H1 (cell line): ENCODE measurements around the gene EME2. TPM values are rescaled to one million over a fixed set of nuclear protein-coding genes. Genes with fewer than 3 reads are reported as not detected.

Experiments
- CTCF ChIA-PET: fragments of 300-600 bp; sonication (Branson Sonifier 250); formaldehyde crosslinking; loops from one replicate; lab custom pipeline; 2021; ENCODE audit not compliant: partially characterized antibody; lab: Charles Lee
- POLR2A ChIA-PET: fragments of 300-600 bp; sonication (Branson Sonifier 250); formaldehyde crosslinking; loops from one replicate; lab custom pipeline; 2021; ENCODE audit warnings: inconsistent platforms; ENCODE audit not compliant: partially characterized antibody; lab: Charles Lee
- DNase-seq, 2 experiments: peaks; one replicate each; pipeline versions ENCODE4 v3.0.0 to v3.0.0-alpha.2; 2010 to 2022; ENCODE audit warnings: low spot score in 2 of 2, low read depth in 1 of 2, mixed read lengths in 1 of 2
- FAIRE-seq: peaks from 2 replicates; lab custom pipeline; 2011; peaks lifted over from hg19 to GRCh38; lab: Jason Lieb, UNC
- H2AFZ ChIP-seq: 2 replicates; pipeline ENCODE4 v1.8.1; 2012; ENCODE audit warnings: low read length, inconsistent platforms
- H2AK5ac ChIP-seq: 2 replicates; pipeline ENCODE4 v1.6.1; 2013; ENCODE audit warnings: low read depth, low read length
- H2BK120ac ChIP-seq: replicated peaks from 2 replicates; pipeline ENCODE3; 2013; ENCODE audit warnings: low read depth, low read length, inconsistent platforms
- H2BK12ac ChIP-seq: 2 replicates; pipeline ENCODE4 v1.6.1; 2013; ENCODE audit warnings: low read depth, low read length
- H2BK15ac ChIP-seq: 2 replicates; pipeline ENCODE4 v1.6.1; 2013; ENCODE audit warnings: low read length
- H2BK20ac ChIP-seq: 2 replicates; pipeline ENCODE4 v1.6.1; 2013; ENCODE audit warnings: low read length
- H2BK5ac ChIP-seq: 2 replicates; pipeline ENCODE4 v1.6.1; 2013; ENCODE audit warnings: low read depth, low read length
- H3K14ac ChIP-seq: 2 replicates; pipeline ENCODE4 v1.6.1; 2013; ENCODE audit warnings: inconsistent platforms; ENCODE audit not compliant: insufficient read length
- H3K18ac ChIP-seq: 2 replicates; pipeline ENCODE4 v1.6.1; 2013; ENCODE audit warnings: low read length; ENCODE audit errors: extremely low read depth
- H3K23ac ChIP-seq: 2 replicates; pipeline ENCODE4 v1.6.1; 2013; ENCODE audit warnings: inconsistent platforms; ENCODE audit not compliant: insufficient read length
- H3K23me2 ChIP-seq: 2 replicates; pipeline ENCODE4 v1.6.1; 2013; ENCODE audit warnings: low read depth, low read length
- H3K27ac ChIP-seq: 2 replicates; pipeline ENCODE4 v1.6.1; 2011; ENCODE audit warnings: low read depth, low read length, inconsistent platforms
- H3K27me3 ChIP-seq, 4 experiments: replicated peaks in 1 of 4; 1 replicate in 1 of 4; 2 replicates in 3 of 4; pipeline versions ENCODE4 v1.6.1 to v1.8.1; 2011 to 2013; ENCODE audit warnings: low read length in 3 of 4, mild to moderate bottlenecking in 3 of 4, inconsistent platforms in 2 of 4, mixed read lengths in 2 of 4, moderate library complexity in 1 of 4; ENCODE audit not compliant: control insufficient read depth in 3 of 4, insufficient read depth in 3 of 4; ENCODE audit errors: extremely low read depth in 1 of 4
- H3K36me3 ChIP-seq, 4 experiments: 2 replicates each; pipeline versions ENCODE4 v1.6.1 to v1.8.1; 2011 to 2013; ENCODE audit warnings: mild to moderate bottlenecking in 4 of 4, low read length in 3 of 4, moderate library complexity in 2 of 4, control low read depth in 1 of 4, inconsistent platforms in 1 of 4; ENCODE audit not compliant: insufficient read depth in 4 of 4, control insufficient read depth in 2 of 4
- H3K4ac ChIP-seq: replicated peaks from 2 replicates; pipeline ENCODE3; 2013; ENCODE audit warnings: low read length, low read depth, mixed read lengths, inconsistent platforms; ENCODE audit not compliant: insufficient read length
- H3K4me1 ChIP-seq, 4 experiments: replicated peaks in 1 of 4; 1 replicate in 1 of 4; 2 replicates in 3 of 4; pipeline versions ENCODE4 v1.6.1 to v1.8.1; 2011 to 2013; ENCODE audit warnings: low read length in 3 of 4, inconsistent platforms in 2 of 4, mixed read lengths in 1 of 4; ENCODE audit not compliant: insufficient read depth in 4 of 4, control insufficient read depth in 3 of 4
- H3K4me2 ChIP-seq, 2 experiments: 2 replicates each; pipeline versions ENCODE4 v1.6.1 to v1.8.1; 2011 to 2013; ENCODE audit warnings: low read depth in 2 of 2, low read length in 2 of 2, control low read depth in 1 of 2, inconsistent platforms in 1 of 2, mild to moderate bottlenecking in 1 of 2; ENCODE audit not compliant: insufficient read depth in 1 of 2
- H3K4me3 ChIP-seq, 4 experiments: fragments of 200-600, 300-600 bp in 1 of 4; sonication (generic), shearing (Covaris generic), sonication (Bioruptor Twin) in 1 of 4; 2 replicates each; pipeline versions ENCODE4 v1.5.1 to v1.8.1; 2011 to 2016; ENCODE audit warnings: low read length in 4 of 4, low read depth in 3 of 4, control low read depth in 2 of 4, inconsistent platforms in 2 of 4, mild to moderate bottlenecking in 2 of 4, mixed read lengths in 1 of 4, moderate library complexity in 1 of 4; ENCODE audit not compliant: insufficient read depth in 2 of 4; ENCODE audit errors: extremely low read depth in 1 of 4
- H3K56ac ChIP-seq: replicated peaks from 2 replicates; pipeline ENCODE3; 2013; ENCODE audit warnings: low read depth, mild to moderate bottlenecking, mixed read lengths, low read length, inconsistent platforms; ENCODE audit not compliant: insufficient read length
- H3K79me1 ChIP-seq: 2 replicates; pipeline ENCODE4 v1.6.1; 2013; ENCODE audit warnings: low read depth, low read length, control low read depth
- H3K79me2 ChIP-seq, 2 experiments: 2 replicates each; pipeline versions ENCODE4 v1.6.1 to v1.8.1; 2012 to 2013; ENCODE audit warnings: low read length in 2 of 2, mild to moderate bottlenecking in 2 of 2, inconsistent platforms in 1 of 2; ENCODE audit not compliant: insufficient read depth in 2 of 2, control insufficient read depth in 1 of 2
- H3K9ac ChIP-seq, 4 experiments: replicated peaks in 1 of 4; 1 replicate in 1 of 4; 2 replicates in 3 of 4; pipeline versions ENCODE4 v1.6.1 to v1.8.1; 2011 to 2013; ENCODE audit warnings: low read depth in 3 of 4, low read length in 3 of 4, control low read depth in 2 of 4, mild to moderate bottlenecking in 2 of 4, moderate library complexity in 2 of 4, inconsistent platforms in 1 of 4; ENCODE audit errors: extremely low read depth in 1 of 4
- H3K9me3 ChIP-seq, 2 experiments: 2 replicates each; pipeline versions ENCODE4 v1.6.1 to v1.8.1; 2012 to 2013; ENCODE audit warnings: mild to moderate bottlenecking in 2 of 2, moderate library complexity in 2 of 2, control low read depth in 1 of 2, inconsistent platforms in 1 of 2, low read depth in 1 of 2, low read length in 1 of 2, mixed read lengths in 1 of 2; ENCODE audit not compliant: insufficient read depth in 2 of 2
- H4K20me1 ChIP-seq, 2 experiments: replicated peaks in 1 of 2; 2 replicates each; pipeline versions ENCODE3 to v1.8.1; 2011 to 2013; ENCODE audit warnings: inconsistent platforms in 2 of 2, low read length in 2 of 2, mild to moderate bottlenecking in 1 of 2; ENCODE audit not compliant: insufficient read depth in 2 of 2, control insufficient read depth in 1 of 2
- H4K5ac ChIP-seq: 2 replicates; pipeline ENCODE4 v1.6.1; 2013; ENCODE audit warnings: low read length, low read depth, mixed read lengths, inconsistent platforms; ENCODE audit not compliant: insufficient read length
- H4K8ac ChIP-seq: 2 replicates; pipeline ENCODE4 v1.8.0; 2013; ENCODE audit warnings: mild to moderate bottlenecking, moderate library complexity, low read length, inconsistent platforms; ENCODE audit not compliant: insufficient read depth; ENCODE audit errors: extremely low read depth
- H4K91ac ChIP-seq: replicated peaks from 2 replicates; pipeline ENCODE3; 2013; ENCODE audit warnings: low read length, mixed read lengths, inconsistent platforms; ENCODE audit not compliant: insufficient read length
- CEBPB ChIP-seq: IDR thresholded peaks from 2 replicates; pipeline ENCODE4 v1.6.1; 2012; ENCODE audit warnings: low read depth, low read length
- KDM5A ChIP-seq: fragments of 200-600 bp; IDR thresholded peaks from 2 replicates; pipeline ENCODE4 v1.7.1; 2012; ENCODE audit warnings: mild to moderate bottlenecking, low read length, inconsistent platforms, mixed read lengths
- SIN3A ChIP-seq, 2 experiments: IDR thresholded peaks in 1 of 2; conservative IDR thresholded peaks in 1 of 2; 2 replicates each; pipeline ENCODE4 v1.6.1; 2011 to 2012; ENCODE audit warnings: low read length in 2 of 2, improper control_type of control experiment in 1 of 2, low read depth in 1 of 2, mild to moderate bottlenecking in 1 of 2
- whole genome bisulfite sequencing, 2 experiments: shearing (Covaris generic) in 1 of 2; methylation state at CpG; one replicate each; pipeline versions ENCODE4 v1.1.6 to v1.1.7; 2013 to 2015; ENCODE audit warnings: low lambda C conversion rate in 2 of 2, mixed read lengths in 2 of 2, inconsistent platforms in 1 of 2, low coverage in 1 of 2, missing lambda C conversion rate in 1 of 2; ENCODE audit not compliant: insufficient replicate concordance in 2 of 2, insufficient coverage in 1 of 2, insufficient read length in 1 of 2; ENCODE audit errors: extremely low coverage in 1 of 2, missing lambda C conversion rate in 1 of 2; 5-methylcytosine and 5-hydroxymethylcytosine counted together
- polyA plus RNA-seq, 7 experiments: library from polyadenylated mRNA; depleted of rRNA in 3 of 7; stranded (reverse) in 5 of 7; unstranded in 2 of 7; fragments of >200 nt in 5 of 7; fragments of 200-250 nt in 2 of 7; gene quantifications; 1 replicate in 5 of 7; 2 replicates in 1 of 7; 4 replicates in 1 of 7; pipeline versions ENCODE4 v1.2.1 to v1.2.3, GENCODE V29; 2011 to 2013; ENCODE audit warnings: missing spikeins in 2 of 7, mixed read lengths in 2 of 7
- total RNA-seq: library from RNA; stranded (reverse); fragmentation: NEBNext Ultra II Directional; extraction: Animal tissue kit (Norgen Biotek cat#: 25700); gene quantifications from 2 replicates; pipeline ENCODE4 v1.2.1, GENCODE V29; 2021

Gene EME2
- total and polyA plus RNA-seq, 2 of the 8 experiments (the other 6 are each of a cell fraction or from before 2014, with no cell fraction given), result 13.1 to 19.7 TPM

DNA sequence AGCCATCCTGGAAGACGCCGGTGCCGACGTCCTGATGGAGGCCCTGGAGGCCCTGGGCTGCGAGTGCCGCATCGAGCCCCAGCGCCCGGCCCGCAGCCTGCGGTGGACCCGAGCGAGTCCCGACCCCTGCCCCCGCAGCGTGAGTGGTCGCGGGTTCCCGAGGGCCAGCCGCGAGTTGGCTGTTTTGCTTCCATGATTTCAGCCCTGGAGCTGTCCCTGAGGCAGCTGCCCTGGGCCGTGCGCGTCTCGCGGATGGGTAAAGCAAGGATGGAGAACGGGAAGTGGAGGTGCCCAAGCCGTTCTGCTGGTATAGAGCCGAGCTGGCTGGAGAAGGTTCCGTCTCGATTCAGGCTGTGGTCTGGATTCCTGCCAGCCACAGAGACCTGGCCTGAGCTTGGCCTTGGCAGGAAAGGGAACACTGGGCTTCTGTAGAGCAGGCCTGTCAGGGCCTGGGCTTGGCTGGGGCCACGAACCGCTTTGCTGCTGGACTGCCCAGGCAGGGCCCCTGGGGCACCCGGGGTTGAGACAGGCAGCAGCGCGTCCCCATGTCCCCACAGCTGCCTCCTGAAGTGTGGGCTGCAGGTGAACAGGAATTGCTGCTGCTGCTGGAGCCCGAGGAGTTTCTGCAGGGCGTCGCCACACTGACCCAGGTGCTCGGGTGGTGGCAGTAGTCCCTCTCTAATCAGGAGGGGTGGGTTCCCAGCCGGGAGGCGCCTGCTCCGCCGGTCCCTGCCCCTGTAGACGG lies 1.3 kb downstream of the EME2 start:
- Histone ChIP-seq H3K56ac (peak overlapping the region; percentile 4), H2BK20ac (no peak overlapping the region), H4K5ac (peak overlapping the region; percentile 47), H3K9ac (peak overlapping the region; percentile 56 to 68 (median 62)), H4K91ac (peak overlapping the region; percentile 85), H2BK5ac (peak overlapping the region; percentile 66; the same call in 1 of the 2 replicates), H3K14ac (no peak overlapping the region), H3K18ac (peak overlapping the region; percentile 71), H3K23me2 (peaks cover 17% of the 10 kb centered on the region), H3K4ac (no peak overlapping the region), H3K27ac (no peak overlapping the region), H3K4me3 (peak overlapping the region; percentile 82 to 91 (median 82)), H3K23ac (no peak overlapping the region), H2BK12ac (no peak overlapping the region), H3K4me1 (peaks cover 0 to 12% (median 10%) of the 10 kb centered on the region in 4 experiments; a peak in 5 of 7 replicates), H2BK15ac (no peak overlapping the region), H3K79me2 (peaks cover 0 to 15% of the 10 kb centered on the region in 2 experiments; a peak in 1 of 4 replicates), H3K9me3 (no peaks in the 10 kb centered on the region), H2AK5ac (no peak overlapping the region; the same call in 1 of the 2 replicates), H2AFZ (no peak overlapping the region), H2BK120ac (no peak overlapping the region), H3K4me2 (peak overlapping the region; percentile 70 to 90), H3K27me3 (no peaks in the 10 kb centered on the region), H3K79me1 (peaks cover 4% of the 10 kb centered on the region), H4K8ac (no peak overlapping the region), H3K36me3 (peaks cover 0 to 23% (median 8%) of the 10 kb centered on the region in 4 experiments; a peak in 5 of 8 replicates), H4K20me1 (peaks cover 0 to 25% of the 10 kb centered on the region in 2 experiments)
- WGBS, 2 experiments, result 49% methylated on average over 31 of the region's 45 CpGs; no CpG with 5 or more reads in 1 of the 2 experiments
- no peak for DNase-seq
- POLR2A ChIA-PET, result interaction anchor here (0.7 to 13.5 kb wide), 8 partner anchors 5 to 191 kb away, joined by 3 to 246 read pairs (median 10); partner anchors contain the start of genes EME2, JPT2, MRPS34 and NME3
- no peak for FAIRE-seq
- CTCF ChIA-PET, result interaction anchor here (0.6 to 2.7 kb wide), 11 partner anchors 9 to 49 kb away, joined by 3 to 13 read pairs (median 4); partner anchors contain the start of genes IGFALS, NUBP2 and SPSB3
- TF ChIP-seq CEBPB (no peak), KDM5A (no peak), SIN3A (conservative IDR thresholded peaks at IDR 0.05 in 1 of 2, IDR thresholded peaks at IDR 0.05 in 1 of 2; ENCODE audit: low read depth in 1 of 2, low read length in 2 of 2) (no peak)
